KOPT-K1 (cell line): ENCODE measurements around the gene CD72.
"Not testable (repeated sequence)": the region's sequence is repeated elsewhere in the genome, so short reads cannot be mapped to it uniquely, and the experiment has no call there.

ENCODE experiments used
- H3K27ac ChIP-seq: fragments of 200-600 bp; sonication (generic); 2 replicates; pipeline ENCODE4 v1.5.1; 2016; ENCODE audit warnings: antibody characterized with exemption, mild to moderate bottlenecking, low read depth, low read length; ENCODE audit not compliant: poor library complexity, severe bottlenecking
- H3K36me3 ChIP-seq: fragments of 200-600 bp; sonication (generic); 2 replicates; pipeline ENCODE4 v1.5.1; 2017; ENCODE audit warnings: antibody characterized with exemption, mild to moderate bottlenecking, low read length, moderate library complexity; ENCODE audit not compliant: insufficient read depth
- H3K9me3 ChIP-seq: fragments of 200-600 bp; sonication (generic); 2 replicates; pipeline ENCODE4 v1.5.1; 2017; ENCODE audit warnings: antibody characterized with exemption, low read length, mild to moderate bottlenecking; ENCODE audit not compliant: insufficient read depth, poor library complexity, severe bottlenecking

CD72 gene

DNA sequence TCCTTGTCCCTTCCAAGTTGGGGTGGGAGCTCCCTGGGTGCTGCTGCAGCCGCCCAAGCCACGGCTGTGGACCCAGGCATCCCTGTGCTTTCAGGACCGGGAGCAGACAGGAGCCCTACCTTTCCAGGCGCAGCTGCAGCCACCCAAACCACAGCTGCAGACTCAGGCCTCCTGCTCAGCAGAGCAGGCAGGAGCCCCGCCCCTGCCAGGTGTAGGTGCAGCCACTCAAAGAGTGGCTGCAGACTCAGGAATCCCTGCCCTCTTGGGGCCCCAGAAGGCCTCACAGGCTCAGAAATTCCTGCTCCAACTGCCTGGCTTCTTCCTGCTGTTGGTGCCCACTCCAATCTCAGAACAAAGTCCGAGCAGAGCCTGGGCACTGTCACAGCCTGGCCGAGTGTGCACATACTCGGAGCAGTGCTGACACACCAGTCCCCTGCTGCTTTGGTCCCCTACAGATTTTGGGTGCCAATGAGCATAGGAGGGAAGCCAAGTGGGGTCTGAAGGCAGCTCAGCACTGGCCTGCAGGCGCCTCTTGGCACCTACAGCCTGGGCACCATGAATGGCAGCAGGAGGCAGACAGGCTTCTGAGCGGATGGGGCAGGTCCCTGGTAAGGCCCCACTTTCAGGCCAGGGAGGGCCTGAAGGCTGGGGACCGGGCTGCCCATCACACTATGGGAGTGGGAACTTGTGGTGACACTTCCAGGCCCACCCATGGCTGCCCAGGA is 19.2 kb downstream of the CD72 start:
- no peaks in the 10 kb centered on the region for H3K36me3 ChIP-seq
- H3K27ac ChIP-seq: no peak overlapping the region
- peaks cover 4% of the 10 kb centered on the region for H3K9me3 ChIP-seq

DNA sequence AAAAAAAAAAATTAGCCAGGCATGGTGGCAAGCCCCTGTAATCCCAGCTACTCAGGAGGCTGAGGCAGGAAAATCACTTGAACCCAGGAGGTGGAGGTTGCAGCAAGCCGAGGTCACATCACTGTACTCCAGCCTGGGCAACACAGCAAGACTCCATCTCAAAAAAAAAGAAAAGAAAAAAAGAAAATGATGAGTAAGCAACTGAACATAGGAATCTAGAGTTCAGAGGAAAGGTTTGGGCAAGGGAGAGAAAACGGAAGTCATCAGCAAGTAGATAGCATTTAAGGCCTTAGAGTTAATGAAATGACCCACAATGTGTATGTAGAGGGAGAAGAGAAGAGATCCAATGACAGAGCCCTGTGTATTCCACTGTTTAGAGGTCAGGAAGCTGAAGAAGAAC is 21.3 kb downstream of the CD72 start:
- not testable (repeated sequence) for H3K27ac ChIP-seq, H3K36me3 ChIP-seq
- peaks cover 25% of the 10 kb centered on the region for H3K9me3 ChIP-seq

DNA sequence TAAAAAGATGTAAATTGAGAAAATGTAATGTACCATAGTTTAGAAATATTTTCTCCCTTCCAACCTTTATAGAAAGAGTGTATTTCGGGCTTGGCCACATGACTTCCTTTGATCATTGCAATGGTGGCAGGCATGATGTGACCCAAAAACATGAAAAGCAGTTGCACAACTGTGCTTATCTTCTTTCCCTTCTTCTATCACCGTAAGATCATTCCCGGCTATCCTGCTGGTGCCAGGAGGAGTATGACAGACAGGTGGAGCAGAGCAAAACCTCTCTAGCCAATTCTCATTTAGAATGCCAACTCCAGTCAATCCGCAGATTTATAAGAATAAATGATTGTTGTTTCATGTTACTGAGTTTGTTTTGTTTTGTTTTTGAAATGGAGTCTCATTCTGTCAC is 23.7 kb downstream of the CD72 start:
- Histone ChIP-seq H3K36me3 (no peaks in the 10 kb centered on the region), H3K27ac (no peak overlapping the region), H3K9me3 (peaks cover 25% of the 10 kb centered on the region)

DNA sequence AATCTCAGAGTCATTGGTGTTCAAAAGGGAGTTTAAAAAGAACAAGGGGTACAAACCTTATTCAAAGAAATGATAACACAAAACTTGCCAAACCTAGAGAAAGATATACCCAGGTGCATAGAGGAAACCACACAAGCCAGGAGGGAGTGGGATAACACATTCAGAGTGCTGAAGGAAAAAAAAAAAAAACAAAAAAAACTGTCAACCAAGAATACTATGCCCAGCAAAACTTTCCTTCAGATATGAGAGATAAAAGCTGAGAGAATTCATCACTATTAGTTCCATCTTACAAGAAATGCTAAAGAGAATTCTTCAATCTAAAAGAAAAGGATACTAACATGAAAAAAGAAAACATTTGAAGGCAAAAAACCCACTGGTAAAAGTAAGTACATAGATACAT is 24.6 kb downstream of the CD72 start:
- Histone ChIP-seq H3K9me3 (peaks cover 25% of the 10 kb centered on the region), H3K27ac (no peak overlapping the region), H3K36me3 (no peaks in the 10 kb centered on the region)

DNA sequence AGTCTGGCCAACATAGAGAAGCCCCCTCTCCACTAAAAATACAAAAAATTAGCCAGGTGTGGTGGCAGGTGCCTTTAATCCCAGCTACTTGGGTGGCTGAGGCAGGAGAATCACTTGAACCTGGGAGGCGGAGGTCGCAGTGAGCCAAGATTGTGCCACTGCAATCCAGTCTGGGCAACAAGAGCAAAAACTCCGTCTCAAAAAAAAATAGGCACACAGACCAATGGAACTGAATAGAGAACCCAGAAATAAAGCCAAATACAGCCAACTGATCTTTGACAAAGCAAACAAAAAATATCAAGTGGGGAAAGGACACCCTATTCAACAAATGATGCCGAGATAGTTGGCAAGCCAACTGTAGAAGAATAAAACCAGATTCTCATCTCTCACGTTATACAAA is 29.7 kb downstream of the CD72 start:
- H3K9me3 ChIP-seq: peaks cover 16% of the 10 kb centered on the region
- H3K27ac ChIP-seq, H3K36me3 ChIP-seq: not testable (repeated sequence)

DNA sequence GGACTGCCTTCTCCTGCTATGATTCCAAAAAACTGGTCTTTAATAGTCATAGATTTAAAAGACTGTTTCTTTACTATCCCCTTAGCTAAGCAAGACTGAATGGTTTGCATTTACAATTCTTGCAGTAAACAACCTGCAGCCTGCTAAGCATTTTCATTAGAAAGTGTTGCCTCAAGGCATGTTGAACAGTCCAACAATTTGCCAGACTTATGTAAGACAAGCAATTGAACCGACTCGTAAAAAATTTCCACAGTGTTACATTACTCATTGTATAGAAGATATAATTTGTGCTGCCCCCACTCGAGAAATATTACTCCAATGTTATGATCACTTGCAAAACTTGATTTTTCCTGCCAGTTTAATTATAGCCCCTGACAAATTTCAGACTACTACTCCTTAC is 33.5 kb downstream of the CD72 start:
- not testable (repeated sequence) for H3K36me3 ChIP-seq, H3K27ac ChIP-seq
- H3K9me3 ChIP-seq: peaks cover 23% of the 10 kb centered on the region

DNA sequence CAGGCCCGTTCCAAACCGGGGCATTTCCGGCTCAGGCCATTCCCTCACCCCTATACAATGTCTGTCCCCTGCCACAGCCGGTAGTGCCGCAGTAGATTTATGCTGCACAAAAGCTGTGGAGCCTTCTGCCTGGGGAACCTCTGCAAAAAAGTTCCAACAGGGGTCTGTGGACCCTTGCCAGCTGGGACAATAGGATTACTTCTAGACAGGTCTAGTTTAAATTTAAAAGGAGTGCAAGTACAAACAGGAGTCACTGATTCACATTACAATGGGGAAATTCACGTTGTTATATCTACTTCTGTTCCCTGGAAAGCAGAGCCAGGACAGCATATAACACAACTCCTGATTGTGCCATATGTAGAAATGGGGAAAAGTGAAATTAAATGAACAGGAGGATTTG is 34.7 kb downstream of the CD72 start:
- H3K27ac ChIP-seq, H3K36me3 ChIP-seq: not testable (repeated sequence)
- H3K9me3 ChIP-seq: peaks cover 27% of the 10 kb centered on the region

DNA sequence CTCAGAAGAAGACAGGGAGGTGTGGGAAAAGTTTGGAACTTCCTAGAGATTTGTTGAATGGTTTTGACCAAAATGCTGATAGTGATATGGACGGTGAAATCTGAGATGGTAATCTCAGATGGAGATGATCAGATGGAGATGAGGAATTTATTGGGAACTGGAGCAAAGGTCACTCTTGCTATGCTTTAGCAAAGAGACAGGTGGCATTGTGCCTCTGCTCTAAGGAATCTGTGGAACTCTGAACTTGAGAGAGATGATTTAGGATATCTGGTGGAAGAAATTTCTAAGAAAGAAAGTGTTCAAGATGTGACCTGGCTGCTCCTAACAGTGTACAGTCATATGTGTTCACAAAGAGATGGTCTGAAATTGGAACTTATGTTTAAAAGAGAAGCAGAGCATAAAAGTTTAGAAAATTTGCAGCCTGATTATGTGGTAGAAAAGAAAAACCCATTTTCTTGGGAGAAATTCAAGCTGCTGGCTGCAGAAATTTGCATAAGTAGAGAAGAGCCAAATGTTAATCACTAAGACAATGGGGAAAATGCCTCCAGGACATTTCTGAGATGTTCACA is 38.5 kb downstream of the CD72 start:
- not testable (repeated sequence) for H3K27ac ChIP-seq, H3K36me3 ChIP-seq
- H3K9me3 ChIP-seq: peaks cover 27% of the 10 kb centered on the region

DNA sequence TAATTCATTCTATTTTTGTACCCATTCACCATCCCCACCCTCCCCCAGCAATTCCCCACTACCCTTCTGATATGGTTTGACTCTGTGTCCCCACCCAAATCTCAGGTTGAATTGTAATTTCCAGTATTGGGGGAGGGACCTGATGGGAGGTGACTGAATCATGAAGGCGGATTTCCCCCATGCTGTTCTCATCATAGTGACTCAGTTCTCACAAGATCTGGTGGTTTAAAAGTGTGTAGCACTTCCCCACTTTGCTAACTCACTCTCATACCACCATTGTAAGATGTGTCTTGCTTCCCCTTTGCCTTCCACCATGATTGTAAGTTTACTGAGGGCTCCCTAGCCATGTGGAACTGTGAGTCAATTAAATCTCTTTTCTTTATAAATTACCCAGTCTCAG is 39.1 kb downstream of the CD72 start:
- Histone ChIP-seq H3K36me3 (no peaks in the 10 kb centered on the region), H3K27ac (no peak overlapping the region), H3K9me3 (peaks cover 27% of the 10 kb centered on the region)

DNA sequence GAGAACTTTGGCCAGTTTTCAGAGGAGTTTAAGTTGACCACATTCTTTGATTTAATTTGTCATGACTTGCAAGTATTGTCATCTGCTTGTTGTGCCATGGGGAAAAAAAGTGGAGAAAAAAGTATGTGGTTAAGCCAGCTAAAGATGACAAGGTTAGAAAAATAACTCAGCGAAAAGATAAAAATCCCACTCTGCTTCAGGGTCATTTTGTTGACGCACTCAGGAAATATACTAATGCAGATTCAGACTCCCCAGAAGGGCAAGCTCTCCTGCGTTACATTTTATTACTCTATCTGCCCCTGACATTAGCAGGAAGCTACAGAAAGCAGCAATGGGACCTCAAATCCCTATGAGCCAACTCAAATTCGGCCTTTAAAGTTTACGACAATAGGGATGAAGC is 40.7 kb downstream of the CD72 start:
- H3K27ac ChIP-seq: no peak overlapping the region
- peaks cover 27% of the 10 kb centered on the region for H3K9me3 ChIP-seq
- no peaks in the 10 kb centered on the region for H3K36me3 ChIP-seq

DNA sequence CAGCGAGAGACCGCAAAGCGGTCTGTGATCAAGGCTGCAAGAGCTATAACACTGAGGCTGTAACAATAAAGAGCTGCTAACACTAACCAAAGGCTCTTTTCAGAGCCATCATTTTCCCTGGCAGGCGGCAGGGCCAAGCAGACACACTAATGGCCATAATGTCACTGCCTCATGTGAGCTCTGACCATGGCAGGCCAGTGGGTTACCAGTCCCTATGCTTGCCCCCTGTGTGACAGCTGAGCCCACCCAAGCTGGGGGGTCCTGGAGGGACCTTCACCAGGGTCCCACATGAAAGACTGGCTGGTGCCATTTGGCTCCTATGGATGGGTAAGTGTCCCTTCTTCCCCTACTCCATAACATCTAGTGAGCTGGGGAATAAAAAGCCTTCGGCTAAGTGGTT is 42.7 kb downstream of the CD72 start:
- peaks cover 12% of the 10 kb centered on the region for H3K9me3 ChIP-seq
- no peak overlapping the region for H3K27ac ChIP-seq
- no peaks in the 10 kb centered on the region for H3K36me3 ChIP-seq

DNA sequence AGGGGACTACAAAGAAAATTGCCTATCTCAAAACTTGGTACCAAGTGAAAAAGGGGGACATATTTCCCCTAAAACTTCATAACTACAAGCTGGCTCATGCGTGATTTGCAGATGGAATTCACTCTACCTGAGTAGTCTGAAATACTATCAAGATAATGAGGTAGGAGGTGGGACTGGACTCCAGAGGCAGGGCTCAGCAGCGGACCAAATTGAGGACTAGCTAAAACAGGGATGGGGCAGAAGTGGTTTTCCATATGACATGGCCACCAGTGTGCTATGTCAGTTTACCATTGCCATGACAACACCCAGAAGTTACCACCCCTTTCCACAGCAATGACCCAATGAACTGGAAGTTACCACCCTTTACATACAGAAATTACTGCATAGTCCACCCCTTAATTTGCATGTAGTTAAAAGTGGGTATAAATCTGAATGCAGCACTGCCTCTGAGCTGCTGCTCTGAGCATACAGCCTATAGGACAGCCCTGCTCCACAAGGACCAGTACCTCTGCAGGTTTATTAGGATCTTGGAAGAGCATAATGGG is 43.6 kb downstream of the CD72 start:
- Histone ChIP-seq H3K27ac (no peak overlapping the region), H3K36me3 (no peaks in the 10 kb centered on the region), H3K9me3 (peaks cover 3% of the 10 kb centered on the region)

DNA sequence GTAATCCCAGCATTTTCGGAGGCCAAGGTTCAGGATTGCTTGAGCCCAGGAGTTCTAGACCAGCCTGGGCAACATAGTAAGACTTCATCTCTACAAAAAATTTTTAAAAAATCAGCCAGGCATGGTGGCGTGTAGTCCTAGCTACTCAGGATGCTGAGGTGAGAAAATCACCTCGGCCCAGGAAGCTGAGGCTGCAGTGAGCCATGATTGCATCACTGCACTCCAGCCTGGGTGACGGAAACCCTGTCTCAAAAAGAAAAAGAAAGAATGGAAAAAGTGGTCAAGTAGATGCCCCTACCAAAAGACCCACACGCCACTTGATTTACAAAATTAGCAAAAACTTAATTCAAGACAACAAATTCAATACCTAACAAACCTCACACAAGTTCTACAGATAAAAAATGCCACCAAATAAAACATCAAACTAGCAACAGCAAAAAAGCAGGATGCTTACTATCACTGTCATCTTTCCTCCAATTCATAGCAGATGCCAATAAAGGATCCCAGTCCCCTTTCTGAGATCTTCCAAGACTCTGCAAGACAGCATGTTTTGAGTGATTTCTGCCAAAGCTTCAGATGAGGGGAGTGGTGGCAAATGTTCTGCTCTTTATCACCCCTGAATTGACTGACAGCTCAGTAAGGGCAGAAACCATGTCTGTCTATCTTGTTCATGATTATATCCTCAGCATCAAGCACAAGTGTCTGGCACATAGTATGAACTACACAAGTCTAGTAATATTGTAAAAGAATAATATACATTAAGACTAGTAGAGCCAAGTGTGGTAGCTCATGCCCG is 47.3 kb downstream of the CD72 start:
- H3K27ac ChIP-seq: no peak overlapping the region
- no peaks in the 10 kb centered on the region for H3K9me3 ChIP-seq
- no peaks in the 10 kb centered on the region for H3K36me3 ChIP-seq

DNA sequence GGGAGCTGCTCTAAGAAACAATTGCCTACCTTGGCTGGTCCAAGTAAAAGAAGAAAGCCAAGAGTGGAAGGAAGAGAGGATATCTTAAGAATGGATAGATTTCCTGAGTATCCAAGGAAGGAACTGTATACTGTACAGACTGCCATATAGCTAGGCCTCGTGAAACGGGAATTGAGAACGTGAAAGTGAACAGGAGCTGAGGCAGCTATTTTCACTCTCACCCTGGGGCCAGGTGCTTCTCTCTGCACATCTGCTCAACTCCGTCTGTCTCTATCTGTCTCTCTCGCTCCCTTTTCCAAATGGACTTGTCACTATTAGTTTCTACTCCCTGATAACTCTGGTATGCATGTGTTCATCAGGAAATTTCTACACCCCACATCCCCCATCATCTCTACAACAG is 49.0 kb downstream of the CD72 start:
- no peaks in the 10 kb centered on the region for H3K36me3 ChIP-seq
- H3K27ac ChIP-seq: no peak overlapping the region
- no peaks in the 10 kb centered on the region for H3K9me3 ChIP-seq

DNA sequence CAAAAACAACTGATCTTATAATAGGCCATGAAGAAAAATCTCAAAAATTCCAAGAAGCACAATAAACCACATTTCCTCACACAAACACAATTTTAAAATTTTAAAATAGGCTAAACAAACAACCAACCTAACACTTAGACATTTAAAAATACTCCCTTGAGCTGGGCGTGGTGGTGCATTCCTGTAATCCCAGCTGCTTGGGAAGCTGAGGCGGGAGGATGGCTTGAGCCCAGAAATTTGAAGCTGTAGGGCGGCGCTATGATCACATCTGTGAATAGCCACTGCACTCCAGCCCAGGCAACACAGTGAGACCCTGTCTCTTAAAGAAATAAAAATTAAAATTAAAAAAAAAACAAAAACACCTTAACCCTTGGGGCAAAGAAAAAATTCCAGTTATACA is 50.0 kb downstream of the CD72 start:
- H3K9me3 ChIP-seq: no peaks in the 10 kb centered on the region
- H3K27ac ChIP-seq: no peak overlapping the region
- no peaks in the 10 kb centered on the region for H3K36me3 ChIP-seq
